Liver (tissue), 3 donors: ENCODE measurements around the gene AKAP12.

Experiments used
- EGR1 ChIP-seq, 2 donors: IDR thresholded peaks; 2 replicates each; pipeline ENCODE4 v1.6.1; 2016 to 2018; ENCODE audit warnings: antibody characterized with exemption in 2 of 2, low read depth in 2 of 2
- FOXA1 ChIP-seq: IDR thresholded peaks from 2 replicates; pipeline ENCODE4 v1.6.1; 2016; ENCODE audit warnings: antibody characterized with exemption
- GABPA ChIP-seq, 2 donors: IDR thresholded peaks in 1 of 2; conservative IDR thresholded peaks in 1 of 2; 2 replicates each; pipeline ENCODE4 v1.6.1; 2016; ENCODE audit warnings: antibody characterized with exemption in 2 of 2, mild to moderate bottlenecking in 1 of 2, moderate library complexity in 1 of 2
- HNF4A ChIP-seq, 2 donors: conservative IDR thresholded peaks; 2 replicates each; pipeline ENCODE4 v1.6.1; 2016; ENCODE audit warnings: antibody characterized with exemption in 2 of 2, mild to moderate bottlenecking in 2 of 2
- JUND ChIP-seq, 2 donors: IDR thresholded peaks; 2 replicates each; pipeline ENCODE4 v1.6.1; 2016; ENCODE audit warnings: antibody characterized with exemption in 2 of 2
- RAD21 ChIP-seq, 2 donors: IDR thresholded peaks; 2 replicates each; pipeline ENCODE4 v1.6.1; 2016; ENCODE audit warnings: antibody characterized with exemption in 2 of 2, mild to moderate bottlenecking in 2 of 2
- RXRA ChIP-seq, 2 donors: IDR thresholded peaks; 2 replicates each; pipeline ENCODE4 v1.6.1; 2017 to 2018; ENCODE audit warnings: antibody characterized with exemption in 2 of 2, mild to moderate bottlenecking in 1 of 2
- SP1 ChIP-seq: IDR thresholded peaks from 2 replicates; pipeline ENCODE4 v1.6.1; 2018; ENCODE audit warnings: antibody characterized with exemption, mild to moderate bottlenecking
- TF ChIP-seq, protein P1 (sequence below): fragments of 150-350 bp; IDR thresholded peaks from 2 replicates; pipeline ENCODE4 v1.5.1; 2017; ENCODE audit warnings: improper control_type of control experiment, low read depth, low read length; ENCODE audit not compliant: missing input control
- TF ChIP-seq, protein P2 (sequence below): IDR thresholded peaks from 2 replicates; pipeline ENCODE4 v1.6.1; 2016; ENCODE audit warnings: antibody characterized with exemption
- TF ChIP-seq, protein P3 (sequence below): IDR thresholded peaks from 2 replicates; pipeline ENCODE4 v1.6.1; 2016; ENCODE audit warnings: antibody characterized with exemption, mild to moderate bottlenecking
- TF ChIP-seq, protein P4 (sequence below): IDR thresholded peaks from 2 replicates; pipeline ENCODE4 v1.6.1; 2016; ENCODE audit warnings: antibody characterized with exemption
- TF ChIP-seq, protein P5 (sequence below): IDR thresholded peaks from 2 replicates; pipeline ENCODE4 v1.6.1; 2016; ENCODE audit warnings: antibody characterized with exemption
- donor health status: healthy.
- donor health status: healthy.

DNA sequence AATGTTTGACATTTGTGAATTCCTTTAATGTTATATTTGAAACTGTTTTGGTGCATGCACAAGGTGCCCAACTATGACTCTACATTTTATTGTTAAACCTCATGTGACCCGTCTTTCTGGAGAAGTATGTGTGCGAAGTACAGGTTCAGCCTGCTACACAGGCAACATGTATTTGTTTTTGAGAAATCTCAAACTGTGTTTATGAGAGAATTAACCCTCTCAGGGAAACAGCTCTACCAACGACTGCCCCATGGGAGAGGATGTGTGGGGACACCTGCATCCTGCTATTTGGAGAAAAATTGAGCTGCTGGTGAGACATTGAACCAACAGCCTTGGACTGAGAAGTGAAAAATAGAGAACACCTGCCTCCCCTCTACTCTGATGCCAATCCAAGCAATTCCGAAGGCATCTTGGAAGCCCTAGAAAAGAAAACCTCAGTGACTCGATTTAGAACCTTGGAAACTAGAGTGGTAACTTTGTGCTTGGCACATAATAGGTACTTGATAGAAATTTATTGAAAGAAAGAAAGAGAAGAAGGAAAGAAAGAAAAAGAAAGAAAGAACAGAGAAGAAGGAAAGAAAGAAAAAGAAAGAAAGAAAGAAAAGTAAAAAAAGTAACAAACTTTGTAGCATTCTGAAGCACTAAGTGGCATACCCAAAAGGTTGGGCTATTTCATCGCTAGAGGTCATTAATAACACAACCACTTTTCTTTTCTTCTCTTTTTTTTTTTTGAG is 2.9 kb upstream of the AKAP12 start:
- TF ChIP-seq, protein P1, sequence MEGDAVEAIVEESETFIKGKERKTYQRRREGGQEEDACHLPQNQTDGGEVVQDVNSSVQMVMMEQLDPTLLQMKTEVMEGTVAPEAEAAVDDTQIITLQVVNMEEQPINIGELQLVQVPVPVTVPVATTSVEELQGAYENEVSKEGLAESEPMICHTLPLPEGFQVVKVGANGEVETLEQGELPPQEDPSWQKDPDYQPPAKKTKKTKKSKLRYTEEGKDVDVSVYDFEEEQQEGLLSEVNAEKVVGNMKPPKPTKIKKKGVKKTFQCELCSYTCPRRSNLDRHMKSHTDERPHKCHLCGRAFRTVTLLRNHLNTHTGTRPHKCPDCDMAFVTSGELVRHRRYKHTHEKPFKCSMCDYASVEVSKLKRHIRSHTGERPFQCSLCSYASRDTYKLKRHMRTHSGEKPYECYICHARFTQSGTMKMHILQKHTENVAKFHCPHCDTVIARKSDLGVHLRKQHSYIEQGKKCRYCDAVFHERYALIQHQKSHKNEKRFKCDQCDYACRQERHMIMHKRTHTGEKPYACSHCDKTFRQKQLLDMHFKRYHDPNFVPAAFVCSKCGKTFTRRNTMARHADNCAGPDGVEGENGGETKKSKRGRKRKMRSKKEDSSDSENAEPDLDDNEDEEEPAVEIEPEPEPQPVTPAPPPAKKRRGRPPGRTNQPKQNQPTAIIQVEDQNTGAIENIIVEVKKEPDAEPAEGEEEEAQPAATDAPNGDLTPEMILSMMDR, result no peak
- TF ChIP-seq FOXA1, result no peak
- TF ChIP-seq, protein P2, sequence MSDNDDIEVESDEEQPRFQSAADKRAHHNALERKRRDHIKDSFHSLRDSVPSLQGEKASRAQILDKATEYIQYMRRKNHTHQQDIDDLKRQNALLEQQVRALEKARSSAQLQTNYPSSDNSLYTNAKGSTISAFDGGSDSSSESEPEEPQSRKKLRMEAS, result no peak
- no peak for TF ChIP-seq EGR1 (IDR thresholded peaks at IDR 0.05; ENCODE audit: low read depth in 2 of 2)
- TF ChIP-seq SP1, result no peak
- TF ChIP-seq, protein P3, sequence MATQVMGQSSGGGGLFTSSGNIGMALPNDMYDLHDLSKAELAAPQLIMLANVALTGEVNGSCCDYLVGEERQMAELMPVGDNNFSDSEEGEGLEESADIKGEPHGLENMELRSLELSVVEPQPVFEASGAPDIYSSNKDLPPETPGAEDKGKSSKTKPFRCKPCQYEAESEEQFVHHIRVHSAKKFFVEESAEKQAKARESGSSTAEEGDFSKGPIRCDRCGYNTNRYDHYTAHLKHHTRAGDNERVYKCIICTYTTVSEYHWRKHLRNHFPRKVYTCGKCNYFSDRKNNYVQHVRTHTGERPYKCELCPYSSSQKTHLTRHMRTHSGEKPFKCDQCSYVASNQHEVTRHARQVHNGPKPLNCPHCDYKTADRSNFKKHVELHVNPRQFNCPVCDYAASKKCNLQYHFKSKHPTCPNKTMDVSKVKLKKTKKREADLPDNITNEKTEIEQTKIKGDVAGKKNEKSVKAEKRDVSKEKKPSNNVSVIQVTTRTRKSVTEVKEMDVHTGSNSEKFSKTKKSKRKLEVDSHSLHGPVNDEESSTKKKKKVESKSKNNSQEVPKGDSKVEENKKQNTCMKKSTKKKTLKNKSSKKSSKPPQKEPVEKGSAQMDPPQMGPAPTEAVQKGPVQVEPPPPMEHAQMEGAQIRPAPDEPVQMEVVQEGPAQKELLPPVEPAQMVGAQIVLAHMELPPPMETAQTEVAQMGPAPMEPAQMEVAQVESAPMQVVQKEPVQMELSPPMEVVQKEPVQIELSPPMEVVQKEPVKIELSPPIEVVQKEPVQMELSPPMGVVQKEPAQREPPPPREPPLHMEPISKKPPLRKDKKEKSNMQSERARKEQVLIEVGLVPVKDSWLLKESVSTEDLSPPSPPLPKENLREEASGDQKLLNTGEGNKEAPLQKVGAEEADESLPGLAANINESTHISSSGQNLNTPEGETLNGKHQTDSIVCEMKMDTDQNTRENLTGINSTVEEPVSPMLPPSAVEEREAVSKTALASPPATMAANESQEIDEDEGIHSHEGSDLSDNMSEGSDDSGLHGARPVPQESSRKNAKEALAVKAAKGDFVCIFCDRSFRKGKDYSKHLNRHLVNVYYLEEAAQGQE, result no peak
- TF ChIP-seq GABPA (IDR thresholded peaks at IDR 0.05 in 1 of 2, conservative IDR thresholded peaks at IDR 0.05 in 1 of 2), result no peak
- TF ChIP-seq, protein P4, sequence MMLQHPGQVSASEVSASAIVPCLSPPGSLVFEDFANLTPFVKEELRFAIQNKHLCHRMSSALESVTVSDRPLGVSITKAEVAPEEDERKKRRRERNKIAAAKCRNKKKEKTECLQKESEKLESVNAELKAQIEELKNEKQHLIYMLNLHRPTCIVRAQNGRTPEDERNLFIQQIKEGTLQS, result no peak
- no peak for TF ChIP-seq RXRA (IDR thresholded peaks at IDR 0.05)
- TF ChIP-seq RAD21 (IDR thresholded peaks at IDR 0.05), result no peak
- TF ChIP-seq HNF4A (conservative IDR thresholded peaks at IDR 0.05), result no peak
- TF ChIP-seq JUND (IDR thresholded peaks at IDR 0.05), result no peak
- TF ChIP-seq, protein P5, sequence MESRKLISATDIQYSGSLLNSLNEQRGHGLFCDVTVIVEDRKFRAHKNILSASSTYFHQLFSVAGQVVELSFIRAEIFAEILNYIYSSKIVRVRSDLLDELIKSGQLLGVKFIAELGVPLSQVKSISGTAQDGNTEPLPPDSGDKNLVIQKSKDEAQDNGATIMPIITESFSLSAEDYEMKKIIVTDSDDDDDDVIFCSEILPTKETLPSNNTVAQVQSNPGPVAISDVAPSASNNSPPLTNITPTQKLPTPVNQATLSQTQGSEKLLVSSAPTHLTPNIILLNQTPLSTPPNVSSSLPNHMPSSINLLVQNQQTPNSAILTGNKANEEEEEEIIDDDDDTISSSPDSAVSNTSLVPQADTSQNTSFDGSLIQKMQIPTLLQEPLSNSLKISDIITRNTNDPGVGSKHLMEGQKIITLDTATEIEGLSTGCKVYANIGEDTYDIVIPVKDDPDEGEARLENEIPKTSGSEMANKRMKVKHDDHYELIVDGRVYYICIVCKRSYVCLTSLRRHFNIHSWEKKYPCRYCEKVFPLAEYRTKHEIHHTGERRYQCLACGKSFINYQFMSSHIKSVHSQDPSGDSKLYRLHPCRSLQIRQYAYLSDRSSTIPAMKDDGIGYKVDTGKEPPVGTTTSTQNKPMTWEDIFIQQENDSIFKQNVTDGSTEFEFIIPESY, result no peak
